ENCODE measurements around the gene TMEM132C.

- no peak for TF ChIP-seq POLR2A (IDR thresholded peaks at IDR 0.05; ENCODE audit: low read depth, low read length)
- no peak for TF ChIP-seq SPI1 (IDR thresholded peaks at IDR 0.05; ENCODE audit: low read depth, low read length)
- no peak for TF ChIP-seq POLR2AphosphoS5 (IDR thresholded peaks at IDR 0.05; ENCODE audit: low read depth, low read length)
- no peak for TF ChIP-seq TAF1 (IDR thresholded peaks at IDR 0.05; ENCODE audit: low read depth, low read length)
- no peak for TF ChIP-seq PAX5 (IDR thresholded peaks at IDR 0.05; ENCODE audit: insufficient read depth, low read length, severe bottlenecking)
These were observed 252.5 kb downstream of the TMEM132C start for GRCh38 chr12:128519426-128519825.
